ENCODE data around the gene PDIA6.
"Not testable (repeated sequence)": the region's sequence is repeated elsewhere in the genome, so short reads cannot be mapped to it uniquely, and the experiment has no call there.

PDIA6 gene

GRCh38 chr2:10780821-10781220 lies 31.8 kb downstream of the PDIA6 start:
- not testable (repeated sequence) for DNase-seq (ENCODE audit: low read depth)

DNA sequence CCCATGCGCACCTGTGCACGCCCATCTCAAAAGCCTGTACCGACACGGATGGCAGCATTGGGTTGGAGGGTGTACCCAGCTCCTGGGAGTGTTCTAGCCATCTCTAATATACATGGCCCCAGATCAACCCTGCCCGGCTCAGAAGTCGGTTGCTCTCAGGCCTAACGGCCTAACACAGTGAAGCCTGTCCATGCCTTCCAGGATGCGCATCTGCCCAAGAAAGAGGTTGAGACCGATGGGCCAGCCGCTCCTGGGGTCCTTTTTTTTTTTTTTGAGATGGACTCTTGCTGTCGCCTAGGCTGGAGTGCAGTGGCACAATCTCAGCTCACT lies 32.1 kb downstream of the PDIA6 start:
- DNase-seq (ENCODE audit: low read depth): no peak

- DNase-seq (ENCODE audit: low read depth): no peak
Measured at GRCh38 chr2:10779776-10780490, 32.7 kb downstream of the PDIA6 start.

DNA sequence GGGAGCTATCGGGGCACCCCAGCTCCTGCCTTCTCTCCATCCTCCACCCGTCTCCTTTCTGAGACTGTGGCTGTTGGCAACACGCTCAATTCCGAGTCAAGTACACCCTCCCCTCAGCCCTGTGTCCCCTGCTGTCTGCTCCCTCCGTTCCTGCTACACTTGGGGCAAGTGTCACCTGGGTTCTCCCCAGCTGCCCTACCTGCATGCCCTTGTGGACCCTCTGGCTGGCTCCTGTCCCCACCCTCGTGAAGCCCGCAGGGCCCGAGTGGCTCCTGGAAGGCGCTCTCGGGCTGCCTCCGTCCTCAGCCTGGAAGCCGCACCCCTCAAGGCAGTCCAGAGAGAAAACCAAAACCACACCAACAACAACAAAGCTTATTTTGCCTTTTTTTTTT lies 33.9 kb downstream of the PDIA6 start:
- DNase-seq (ENCODE audit: low read depth): no peak

- no peak for DNase-seq (ENCODE audit: low read depth)
Measured at GRCh38 chr2:10777842-10778723, 34.5 kb downstream of the PDIA6 start.

DNA sequence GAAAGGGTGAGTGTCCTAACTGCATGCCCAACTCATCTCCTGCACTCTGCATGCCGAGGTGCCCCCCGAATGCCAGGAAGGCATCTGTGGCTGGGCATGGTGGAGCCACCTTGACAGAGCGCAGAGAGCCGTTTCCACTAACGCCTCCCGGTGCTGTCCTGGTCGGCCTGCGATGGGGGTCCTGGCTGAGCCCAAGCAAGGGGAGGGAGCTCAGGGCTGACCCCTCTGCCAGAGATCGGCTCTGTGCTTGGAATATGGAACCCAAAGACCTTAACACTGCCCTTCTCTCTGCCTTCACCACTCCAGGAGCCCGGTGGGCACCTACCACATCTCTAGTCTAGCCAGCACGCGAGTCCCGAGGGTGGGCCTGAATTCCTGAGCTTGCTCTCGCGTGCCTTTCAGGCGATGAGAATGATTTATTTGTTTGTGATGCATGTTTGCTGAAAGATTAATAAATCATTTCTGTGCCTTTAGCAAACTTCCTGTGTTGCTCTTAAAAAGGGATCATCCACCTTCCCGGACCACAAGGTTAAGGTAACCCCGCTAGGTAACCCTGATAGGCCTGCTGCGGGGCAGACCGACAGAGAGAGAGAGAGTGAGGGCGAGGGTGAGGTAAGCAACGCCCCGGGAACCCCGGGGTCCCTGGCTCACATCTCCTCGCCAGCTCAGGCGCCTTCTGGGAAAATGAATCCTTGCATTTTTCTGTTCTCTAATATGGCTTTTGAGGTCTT lies 35.3 kb downstream of the PDIA6 start:
- DNase-seq (ENCODE audit: low read depth): no peak

GRCh38 chr2:10776231-10776977 lies 36.2 kb downstream of the PDIA6 start:
- no peak for DNase-seq (ENCODE audit: low read depth)

GRCh38 chr2:10775831-10776230 lies 36.8 kb downstream of the PDIA6 start:
- no peak for DNase-seq (ENCODE audit: low read depth)

GRCh38 chr2:10775021-10775780 lies 37.4 kb downstream of the PDIA6 start:
- DNase-seq (ENCODE audit: low read depth): no peak

- DNase-seq (ENCODE audit: low read depth): no peak
Measured at GRCh38 chr2:10774394-10774793, 38.2 kb downstream of the PDIA6 start.

- DNase-seq (ENCODE audit: low read depth): no peak
Measured at GRCh38 chr2:10773821-10774341, 38.7 kb downstream of the PDIA6 start.

GRCh38 chr2:10772868-10773215 lies 39.7 kb downstream of the PDIA6 start:
- DNase-seq (ENCODE audit: low read depth): no peak

DNA sequence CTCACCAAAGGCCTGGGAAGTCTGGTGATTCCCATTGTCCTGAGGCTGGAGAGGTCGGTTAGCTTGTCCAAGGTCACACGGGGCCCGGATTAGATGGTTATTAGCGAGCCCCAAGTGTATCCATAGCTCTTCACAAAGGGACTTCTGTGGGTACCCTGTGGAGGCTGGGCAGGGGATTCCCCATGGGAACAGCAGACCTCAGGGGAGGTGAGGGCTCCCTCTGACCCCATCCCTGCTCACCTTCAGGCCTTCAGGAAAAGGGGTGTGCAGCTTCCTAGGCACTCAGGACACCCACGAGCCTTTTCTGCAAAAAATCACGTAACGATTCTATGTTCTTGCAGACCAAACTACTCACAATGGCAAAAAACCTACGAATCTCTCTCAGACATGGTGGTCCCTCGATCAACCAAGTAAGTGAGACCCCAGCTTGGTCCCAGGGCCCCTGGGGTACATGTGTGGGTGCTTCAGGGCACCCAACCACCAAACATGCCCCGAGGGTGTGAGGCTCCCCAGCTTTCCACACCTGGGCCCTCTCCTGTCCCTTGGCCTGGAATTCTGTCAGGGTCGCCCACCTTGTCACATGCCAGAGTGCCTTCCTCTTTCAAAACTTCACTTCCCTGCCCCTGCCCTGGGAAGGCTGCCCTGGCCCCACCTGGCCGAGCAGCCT lies 40.3 kb downstream of the PDIA6 start:
- no peak for DNase-seq (ENCODE audit: low read depth)

DNA sequence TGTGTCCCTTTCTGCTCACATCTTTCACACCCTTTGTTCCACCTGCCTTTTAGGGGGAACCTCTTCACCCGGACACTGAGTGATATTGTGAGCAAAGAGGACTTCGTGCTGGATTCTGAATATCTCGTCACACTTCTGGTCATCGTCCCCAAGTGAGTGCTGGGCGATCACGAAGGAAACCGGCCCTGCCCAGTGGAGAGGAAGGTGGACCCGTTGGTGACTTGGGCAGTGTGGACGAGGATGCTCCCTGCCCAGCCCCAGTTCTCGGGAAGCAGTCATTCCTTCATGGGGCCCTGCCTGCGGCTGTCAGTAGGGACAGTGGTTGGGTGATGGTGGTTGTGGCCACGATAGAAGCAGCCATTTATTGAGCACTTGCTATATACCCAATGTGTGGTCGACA lies 40.8 kb downstream of the PDIA6 start:
- no peak for DNase-seq (ENCODE audit: low read depth)

- DNase-seq (ENCODE audit: low read depth): no peak
Measured at GRCh38 chr2:10770956-10771750, 41.4 kb downstream of the PDIA6 start.

GRCh38 chr2:10768063-10768507 lies 44.5 kb downstream of the PDIA6 start:
- no peak for DNase-seq (ENCODE audit: low read depth)

DNA sequence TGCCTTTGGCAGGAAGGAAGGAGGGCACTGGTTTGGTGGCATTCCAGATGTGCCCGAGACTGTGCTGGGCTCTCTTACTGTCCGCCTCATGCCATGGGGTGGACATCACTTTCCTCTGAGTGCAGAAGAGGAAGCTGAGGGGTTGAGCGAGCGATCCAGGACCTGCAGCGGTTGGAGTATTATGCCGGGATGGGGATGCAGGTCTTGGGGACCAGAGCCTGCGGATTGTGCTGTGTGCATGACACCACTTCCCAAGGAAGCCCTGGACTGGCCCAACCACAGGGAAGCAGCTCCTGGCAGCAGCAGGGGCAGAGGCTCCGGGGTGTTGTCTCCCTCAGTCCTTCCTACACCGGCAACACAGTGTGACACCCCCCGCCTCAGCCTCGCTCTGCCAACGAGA lies 46.7 kb downstream of the PDIA6 start:
- DNase-seq (ENCODE audit: low read depth): no peak

- no peak for DNase-seq (ENCODE audit: low read depth)
Measured at GRCh38 chr2:10765461-10765860, 47.1 kb downstream of the PDIA6 start.

DNA sequence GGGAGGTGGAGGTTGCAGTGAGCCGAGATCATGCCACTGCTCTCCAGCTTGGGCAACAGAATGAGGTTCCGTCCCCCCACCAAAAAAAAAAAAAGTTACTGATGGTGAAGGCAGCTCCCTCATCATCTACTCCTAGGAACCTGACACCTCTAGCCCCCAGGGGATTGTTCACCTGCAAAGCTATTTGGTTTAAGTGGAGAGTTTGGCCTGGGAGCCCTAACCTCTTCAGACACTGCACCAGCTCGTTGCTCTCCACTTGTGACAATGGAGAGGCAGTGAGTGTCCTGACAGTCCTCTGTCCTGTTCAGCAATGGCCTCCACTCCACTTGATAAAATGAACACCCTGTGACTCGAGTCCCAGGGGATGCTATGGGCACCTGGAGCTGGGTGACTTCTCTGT lies 47.7 kb downstream of the PDIA6 start:
- no peak for DNase-seq (ENCODE audit: low read depth)

All from activated T-cell treated with anti-CD3 and anti-CD28 coated beads for 1 hour (primary cell).